ENCODE data around the gene VASH1. TPM values are rescaled to one million over a fixed set of nuclear protein-coding genes. Genes with fewer than 3 reads are reported as not detected.
A peak's percentile ranks its signal among the peaks of the same experiment; 100 is the strongest.

The VASH1 gene
- polyA plus RNA-seq, 1 donor (not counting 4 experiments of a cell fraction or from before 2014, with no cell fraction given) = 0.12 TPM

DNA sequence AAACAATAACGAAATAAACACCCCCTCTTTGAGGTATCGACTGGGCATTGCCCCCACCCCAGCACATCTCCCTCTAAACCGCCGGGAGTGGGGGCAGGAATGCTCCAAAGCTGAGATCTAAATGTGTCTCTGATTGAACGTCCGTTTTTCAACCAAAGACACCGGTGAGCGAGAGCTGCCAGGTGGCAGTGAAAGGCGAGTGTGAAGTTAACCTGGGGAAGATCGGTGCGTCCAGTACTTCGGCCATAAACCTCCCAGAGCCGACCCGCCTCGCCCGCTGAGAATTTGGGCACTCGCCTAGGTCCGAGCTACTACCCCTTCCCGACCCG lies 50.8 kb downstream of the VASH1 start:
- no peaks in the 10 kb centered on the region for H3K9me1 ChIP-seq (ENCODE audit: control insufficient read depth, extremely low read depth, insufficient read depth, low read length)
- peaks cover 11% of the 10 kb centered on the region for H3K4me1 ChIP-seq (ENCODE audit: control insufficient read depth, extremely low read depth, insufficient read depth, low read length)
- peak overlapping the region; percentile 87 for H3K9ac ChIP-seq (ENCODE audit: control insufficient read depth, extremely low read depth, insufficient read depth, low read length)
- no peaks in the 10 kb centered on the region for H3K9me3 ChIP-seq (ENCODE audit: control insufficient read depth, low read depth, low read length)
- H3K27ac ChIP-seq (ENCODE audit: control insufficient read depth, insufficient read depth, low read length) = peak overlapping the region; percentile 72
- peaks cover 6 to 9% of the 10 kb centered on the region in 2 experiments for H3K36me3 ChIP-seq (ENCODE audit: control insufficient read depth in 2 of 2, extremely low read depth in 1 of 2, insufficient read depth in 2 of 2, low read length in 2 of 2)
- peak overlapping the region; percentile 98 for H3K4me2 ChIP-seq (ENCODE audit: control insufficient read depth, extremely low read depth, insufficient read depth, low read depth, low read length)
- peak overlapping the region; percentile 78 to 90 (median 90) for H3K4me3 ChIP-seq (ENCODE audit: control insufficient read depth in 2 of 3, extremely low read depth in 1 of 3, insufficient read depth in 2 of 3, low read depth in 1 of 3, low read length in 3 of 3)
- H2AFZ ChIP-seq (ENCODE audit: control insufficient read depth, low read length) = peak overlapping the region; percentile 86
- TF ChIP-seq EZH2 (IDR thresholded peaks at IDR 0.05; ENCODE audit: low read length) (no peak), CTCF (optimal IDR thresholded peaks at IDR 0.05 in 1 of 3, IDR thresholded peaks at IDR 0.05 in 1 of 3, conservative IDR thresholded peaks at IDR 0.05 in 1 of 3; ENCODE audit: extremely low read depth in 1 of 3, insufficient read depth in 2 of 3, low read length in 3 of 3) (no peak)
- peaks cover 1% of the 10 kb centered on the region for H3K27me3 ChIP-seq (ENCODE audit: control insufficient read depth, extremely low read depth, insufficient read depth, low read length)
- peak; percentile 17 for FAIRE-seq
- dilution Hi-C loops (cut with MboI; ENCODE audit: extremely low pct_ligation_motif_present, low sequenced_read_pairs) = no loop called here
- no peak for DNase-seq (ENCODE audit: low read depth, low spot score)
- H4K20me1 ChIP-seq (ENCODE audit: control insufficient read depth, extremely low read depth, insufficient read depth, low read length) = no peaks in the 10 kb centered on the region
- peaks cover 7% of the 10 kb centered on the region for H3K79me2 ChIP-seq (ENCODE audit: control insufficient read depth, insufficient read depth, low read length)

GRCh38 chr14:76812422-76813383 lies 51.4 kb downstream of the VASH1 start, which contains the start of gene ANGEL1:
Gene ANGEL1, minus strand, starts transcription at chr14:76812882. Its CDS starts 55 bp downstream, at chr14:76812827.
- Histone ChIP-seq H3K9me3 (ENCODE audit: control insufficient read depth, low read depth, low read length) (no peaks in the 10 kb centered on the region), H3K27me3 (ENCODE audit: control insufficient read depth, extremely low read depth, insufficient read depth, low read length) (peaks cover 8% of the 10 kb centered on the region), H2AFZ (ENCODE audit: control insufficient read depth, low read length) (peak within 1 kb of the TSS; percentile 95), H3K9ac (ENCODE audit: control insufficient read depth, extremely low read depth, insufficient read depth, low read length) (peak within 1 kb of the TSS; percentile 87), H3K36me3 (ENCODE audit: control insufficient read depth in 2 of 2, extremely low read depth in 1 of 2, insufficient read depth in 2 of 2, low read length in 2 of 2) (peaks cover 2 to 3% of the 10 kb centered on the region in 2 experiments), H4K20me1 (ENCODE audit: control insufficient read depth, extremely low read depth, insufficient read depth, low read length) (no peaks in the 10 kb centered on the region), H3K27ac (ENCODE audit: control insufficient read depth, insufficient read depth, low read length) (peak within 1 kb of the TSS; percentile 72), H3K4me1 (ENCODE audit: control insufficient read depth, extremely low read depth, insufficient read depth, low read length) (peaks cover 11% of the 10 kb centered on the region), H3K4me3 (ENCODE audit: control insufficient read depth in 2 of 3, extremely low read depth in 1 of 3, insufficient read depth in 2 of 3, low read depth in 1 of 3, low read length in 3 of 3) (peak within 1 kb of the TSS; percentile 78 to 90 (median 90)), H3K79me2 (ENCODE audit: control insufficient read depth, insufficient read depth, low read length) (peaks cover 7% of the 10 kb centered on the region), H3K9me1 (ENCODE audit: control insufficient read depth, extremely low read depth, insufficient read depth, low read length) (no peaks in the 10 kb centered on the region), H3K4me2 (ENCODE audit: control insufficient read depth, extremely low read depth, insufficient read depth, low read depth, low read length) (peak within 1 kb of the TSS; percentile 98)
- FAIRE-seq = no peak
- peak; percentile 70 for DNase-seq (ENCODE audit: low read depth, low spot score)
- dilution Hi-C loops (cut with MboI; ENCODE audit: extremely low pct_ligation_motif_present, low sequenced_read_pairs) = no loop called here
- TF ChIP-seq EZH2 (IDR thresholded peaks at IDR 0.05; ENCODE audit: low read length) = no peak
- TF ChIP-seq CTCF (optimal IDR thresholded peaks at IDR 0.05 in 1 of 3, IDR thresholded peaks at IDR 0.05 in 1 of 3, conservative IDR thresholded peaks at IDR 0.05 in 1 of 3; ENCODE audit: extremely low read depth in 1 of 3, insufficient read depth in 2 of 3, low read length in 3 of 3) = no peak

Data from keratinocyte (primary cell).